GM19025 (cell line): Measurements from ENCODE around the gene PDE6B.
"Not testable (repeated sequence)": the region's sequence is repeated elsewhere in the genome, so short reads cannot be mapped to it uniquely, and the experiment has no call there.

ENCODE experiments used
- ATAC-seq: cut with Tn5 transposase; IDR thresholded peaks from one replicate; pipeline ENCODE4 v1.9.1; 2021; ENCODE audit warnings: mild to moderate bottlenecking, low read depth, moderate library complexity; ENCODE audit not compliant: unreplicated experiment

The PDE6B gene

GRCh38 chr4:699816-700580 lies 74.6 kb downstream of the PDE6B start:
- no peak for ATAC-seq

GRCh38 chr4:700587-701264 lies 75.4 kb downstream of the PDE6B start:
- no peak for ATAC-seq

GRCh38 chr4:702618-703048 lies 77.3 kb downstream of the PDE6B start:
- no peak for ATAC-seq

- no peak for ATAC-seq
These were observed 78.2 kb downstream of the PDE6B start for GRCh38 chr4:703336-704197.

GRCh38 chr4:704198-704891 lies 79.0 kb downstream of the PDE6B start:
- no peak for ATAC-seq

- ATAC-seq = no peak
These were observed 79.6 kb downstream of the PDE6B start for GRCh38 chr4:704971-705277.

GRCh38 chr4:705278-706082 lies 80.1 kb downstream of the PDE6B start, which contains the start of gene PCGF3:
Gene PCGF3, plus strand, starts transcription at chr4:705832. Its CDS starts 27,849 bp downstream, at chr4:733681.
- ATAC-seq = peak; percentile 94

- not testable (repeated sequence) for ATAC-seq
These were observed 80.8 kb downstream of the PDE6B start for GRCh38 chr4:706083-706633.

- no peak for ATAC-seq
These were observed 81.6 kb downstream of the PDE6B start for GRCh38 chr4:706834-707598.

- ATAC-seq = no peak
These were observed 82.7 kb downstream of the PDE6B start for GRCh38 chr4:707929-708630.

GRCh38 chr4:708631-708933 lies 83.2 kb downstream of the PDE6B start:
- no peak for ATAC-seq

- ATAC-seq = no peak
These were observed 84.0 kb downstream of the PDE6B start for GRCh38 chr4:709348-709747.

GRCh38 chr4:710116-710515 lies 84.7 kb downstream of the PDE6B start:
- no peak for ATAC-seq

GRCh38 chr4:710916-711315 lies 85.5 kb downstream of the PDE6B start:
- no peak for ATAC-seq

GRCh38 chr4:712093-712492 lies 86.7 kb downstream of the PDE6B start:
- no peak for ATAC-seq

- ATAC-seq = no peak
These were observed 87.7 kb downstream of the PDE6B start for GRCh38 chr4:712916-713632.

- ATAC-seq = no peak
These were observed 88.7 kb downstream of the PDE6B start for GRCh38 chr4:714087-714486.
